ENCODE measurements around the gene KYAT1.
"Not testable (repeated sequence)": the region's sequence is repeated elsewhere in the genome, so short reads cannot be mapped to it uniquely, and the experiment has no call there.

The KYAT1 gene

DNA sequence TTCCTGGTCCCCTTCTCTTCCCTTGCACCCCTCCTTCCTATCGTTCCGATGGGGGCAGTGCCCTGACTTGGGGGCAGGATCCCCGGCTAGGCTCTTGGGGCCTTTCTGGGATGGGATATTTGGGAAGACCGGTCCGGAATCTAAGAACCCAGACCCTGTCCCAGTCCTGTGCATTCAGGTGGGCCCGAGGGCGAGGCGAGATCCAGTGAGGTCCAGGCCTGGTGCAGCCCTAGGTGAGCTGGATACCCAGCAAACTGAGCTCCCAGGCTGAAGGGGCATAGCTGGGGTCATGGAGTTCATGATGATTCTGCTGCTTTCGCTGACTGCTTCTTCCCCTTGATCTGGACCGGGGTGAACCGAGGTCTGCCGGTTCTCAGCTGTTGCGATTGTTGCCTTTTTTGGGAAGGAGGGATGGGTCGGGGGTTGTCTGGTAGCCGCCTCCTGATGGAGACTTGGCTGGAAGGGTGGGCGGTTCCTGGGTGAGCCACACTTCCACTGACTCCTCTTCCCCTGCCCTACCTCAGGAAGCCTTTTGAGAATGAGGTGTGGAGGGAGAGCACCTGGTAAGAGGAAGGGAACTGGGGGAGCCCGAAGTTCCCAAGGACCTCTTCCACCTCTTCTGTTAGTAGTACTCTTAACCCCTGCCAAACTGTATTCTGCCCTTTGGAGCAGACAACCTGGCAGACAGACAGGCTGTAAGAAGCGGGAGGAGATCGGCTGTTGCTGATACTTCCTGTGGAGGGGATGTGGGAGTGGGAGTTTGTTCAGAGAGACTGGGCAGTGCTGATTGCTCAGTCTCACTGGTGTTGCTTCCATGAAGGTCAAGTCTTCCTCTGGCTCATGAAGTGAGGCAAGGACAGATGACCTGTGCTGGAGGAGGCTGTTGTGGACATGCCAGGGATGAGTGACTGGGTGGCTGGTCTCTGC is 1.2 kb upstream of the KYAT1 start:
- DNase-seq: peak; percentile 14

DNA sequence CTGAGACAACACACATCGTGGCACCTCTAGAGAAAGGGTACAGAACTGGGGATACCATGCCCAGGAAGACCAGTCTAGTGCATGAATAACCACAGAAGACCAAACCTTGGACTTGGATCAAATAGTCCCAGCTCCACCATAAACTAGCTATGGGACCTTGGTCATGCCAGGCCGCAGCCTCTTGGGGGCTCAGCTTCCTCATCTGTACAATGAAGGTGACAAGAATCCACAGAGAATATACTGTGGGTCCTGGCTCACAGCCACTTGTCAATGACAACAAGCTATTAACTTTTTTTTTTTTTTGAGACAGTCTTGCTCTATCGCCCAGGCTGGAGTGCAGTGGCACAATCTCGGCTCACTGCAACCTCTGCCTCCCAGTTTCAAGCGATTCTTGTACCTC is 3.9 kb downstream of the KYAT1 start:
- DNase-seq: no peak

DNA sequence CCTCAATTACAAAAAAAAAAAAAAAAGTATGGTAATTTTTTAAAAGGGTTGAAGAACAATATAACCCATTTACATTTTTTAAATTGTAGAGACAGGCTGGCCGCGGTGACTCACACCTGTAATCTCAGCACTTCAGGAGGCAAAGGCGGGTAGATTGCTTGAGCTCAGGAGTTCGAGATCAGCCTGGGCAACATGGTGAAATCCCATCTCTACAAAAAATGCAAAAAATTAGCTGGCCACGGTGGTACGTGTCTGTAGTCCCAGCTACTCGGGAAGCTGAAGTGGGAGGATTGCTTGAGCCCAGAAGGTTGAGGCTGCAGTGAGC is 10.8 kb downstream of the KYAT1 start:
- DNase-seq: not testable (repeated sequence)

GRCh38 chr9:128870128-128870940 is 11.4 kb downstream of the KYAT1 start:
- DNase-seq: no peak

- DNase-seq: peak; percentile 89
Observed at GRCh38 chr9:128863647-128864046, 18.1 kb downstream of the KYAT1 start.

DNA sequence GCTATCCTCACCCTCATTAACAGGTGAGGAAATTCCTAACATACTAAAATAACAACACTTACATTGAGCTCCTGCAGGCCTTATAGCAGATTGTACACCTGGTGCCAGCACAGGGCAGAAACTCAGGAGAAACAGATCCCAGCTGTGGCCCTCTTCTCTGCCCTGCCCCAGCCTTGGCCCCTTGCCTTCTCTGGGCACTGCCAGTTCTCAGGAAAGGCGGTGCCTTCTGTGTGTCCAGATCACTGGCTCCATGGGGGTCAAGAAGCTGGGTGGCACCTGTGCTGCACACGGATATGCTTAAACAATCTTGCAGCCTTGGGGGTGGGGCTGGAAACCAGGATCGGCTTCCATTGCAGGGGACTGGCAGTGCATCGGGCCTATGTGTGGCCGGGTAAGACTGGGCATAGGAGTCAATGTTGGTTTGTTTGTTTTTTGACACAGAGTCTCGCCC is 19.3 kb downstream of the KYAT1 start:
- DNase-seq: no peak

DNA sequence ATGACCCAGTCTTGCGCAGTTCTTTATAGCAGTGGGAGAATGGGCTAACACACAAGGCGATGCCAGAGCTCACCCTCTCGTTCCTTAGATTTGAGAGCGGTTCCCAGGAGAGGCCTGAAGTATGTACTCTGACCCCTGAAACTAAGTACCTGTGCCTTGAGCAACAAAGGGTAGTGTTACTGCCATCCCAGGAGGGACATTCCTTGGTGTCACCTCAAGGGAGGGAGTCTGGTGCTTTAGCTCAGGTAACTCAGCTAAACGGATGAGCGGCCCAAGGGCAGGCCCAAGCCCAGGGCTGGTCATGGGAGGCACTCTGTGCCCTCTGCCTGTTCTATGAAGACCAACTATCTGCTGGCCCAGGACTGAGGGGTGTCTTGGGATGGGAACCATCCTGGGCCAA is 20.2 kb downstream of the KYAT1 start:
- no peak for DNase-seq

DNA sequence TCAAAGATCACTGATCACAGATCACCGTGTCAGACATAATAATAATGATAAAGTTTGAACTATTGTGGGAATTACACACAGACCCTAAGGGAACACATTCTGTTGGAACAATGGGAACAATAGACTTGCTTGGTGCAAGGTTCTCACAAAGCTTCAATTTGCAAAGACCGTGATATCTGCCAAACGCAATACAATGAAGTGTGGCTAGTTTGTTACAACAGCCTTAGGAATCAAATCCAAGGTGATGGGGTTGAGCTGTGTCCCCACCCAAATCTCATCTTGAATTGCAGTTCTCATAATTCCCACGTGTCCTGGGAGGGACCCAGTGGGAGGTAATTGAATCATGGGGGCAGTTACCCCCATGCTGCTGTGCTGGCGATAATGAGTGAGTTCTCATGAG is 20.8 kb downstream of the KYAT1 start:
- no peak for DNase-seq

- DNase-seq: not testable (repeated sequence)
Observed at GRCh38 chr9:128858476-128858875, 23.3 kb downstream of the KYAT1 start.

DNA sequence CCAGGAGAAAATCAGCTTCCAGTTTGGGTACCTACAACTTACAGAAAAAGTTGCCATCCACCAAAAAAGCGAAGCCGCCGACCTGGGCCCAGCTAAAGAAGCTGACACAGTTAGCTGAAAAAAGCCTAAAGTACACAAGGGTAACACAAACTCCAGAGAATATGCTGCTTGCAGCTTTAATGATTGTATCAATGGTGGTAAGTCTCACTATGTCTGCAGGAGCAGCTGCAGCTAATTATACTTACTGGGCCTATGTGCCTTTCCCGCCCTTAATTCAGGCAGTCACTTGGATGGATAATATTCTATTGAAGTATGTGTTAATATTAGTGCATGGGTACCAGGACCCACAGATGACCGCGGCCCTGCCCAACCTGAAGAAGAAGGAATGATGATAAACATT is 27.3 kb downstream of the KYAT1 start:
- not testable (repeated sequence) for DNase-seq

DNA sequence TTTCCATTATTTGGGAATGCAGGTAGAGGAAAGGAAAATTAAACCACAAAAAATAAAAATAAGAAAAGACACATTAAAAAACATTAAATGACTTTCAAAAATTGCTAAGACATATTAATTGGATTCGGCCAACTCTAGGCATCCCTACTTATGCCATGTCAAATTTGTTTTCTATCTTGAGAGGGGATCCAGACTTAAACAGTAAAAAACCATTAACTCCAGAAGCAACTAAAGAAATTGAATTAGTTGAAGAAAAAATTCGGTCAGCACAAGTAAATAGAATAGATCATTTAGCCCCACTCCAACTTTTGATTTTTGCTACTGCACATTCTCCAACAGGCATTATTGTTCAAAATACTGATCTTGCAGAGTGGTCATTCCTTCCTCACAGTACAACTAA is 29.1 kb downstream of the KYAT1 start:
- not testable (repeated sequence) for DNase-seq

- not testable (repeated sequence) for DNase-seq
Observed at GRCh38 chr9:128851779-128852600, 29.8 kb downstream of the KYAT1 start.

- not testable (repeated sequence) for DNase-seq
Observed at GRCh38 chr9:128851024-128851423, 30.7 kb downstream of the KYAT1 start.

- no peak for DNase-seq
Observed at GRCh38 chr9:128847803-128848202, 33.9 kb downstream of the KYAT1 start.

GRCh38 chr9:128846680-128847030 is 35.1 kb downstream of the KYAT1 start:
- DNase-seq: no peak

GRCh38 chr9:128845186-128845931 is 36.4 kb downstream of the KYAT1 start:
- no peak for DNase-seq

DNA sequence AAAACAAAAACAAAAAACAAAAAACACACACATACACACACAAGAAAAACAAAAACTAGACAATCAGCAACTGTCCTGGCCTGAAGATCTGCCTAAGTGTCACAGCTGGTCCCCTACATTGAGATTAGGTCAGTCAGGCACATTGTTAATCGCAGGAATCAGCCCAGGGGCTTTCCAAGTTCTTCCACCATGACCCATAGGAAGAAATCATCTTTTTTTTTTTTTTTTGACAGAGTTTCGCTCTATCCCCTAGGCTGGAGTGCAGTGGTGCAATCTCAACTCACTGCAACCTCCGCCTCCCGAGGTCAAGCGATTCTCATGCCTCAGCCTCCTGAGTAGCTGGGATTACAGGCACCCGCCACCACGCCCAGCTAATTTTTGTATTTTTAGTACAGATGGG is 38.6 kb downstream of the KYAT1 start:
- DNase-seq: not testable (repeated sequence)

DNA sequence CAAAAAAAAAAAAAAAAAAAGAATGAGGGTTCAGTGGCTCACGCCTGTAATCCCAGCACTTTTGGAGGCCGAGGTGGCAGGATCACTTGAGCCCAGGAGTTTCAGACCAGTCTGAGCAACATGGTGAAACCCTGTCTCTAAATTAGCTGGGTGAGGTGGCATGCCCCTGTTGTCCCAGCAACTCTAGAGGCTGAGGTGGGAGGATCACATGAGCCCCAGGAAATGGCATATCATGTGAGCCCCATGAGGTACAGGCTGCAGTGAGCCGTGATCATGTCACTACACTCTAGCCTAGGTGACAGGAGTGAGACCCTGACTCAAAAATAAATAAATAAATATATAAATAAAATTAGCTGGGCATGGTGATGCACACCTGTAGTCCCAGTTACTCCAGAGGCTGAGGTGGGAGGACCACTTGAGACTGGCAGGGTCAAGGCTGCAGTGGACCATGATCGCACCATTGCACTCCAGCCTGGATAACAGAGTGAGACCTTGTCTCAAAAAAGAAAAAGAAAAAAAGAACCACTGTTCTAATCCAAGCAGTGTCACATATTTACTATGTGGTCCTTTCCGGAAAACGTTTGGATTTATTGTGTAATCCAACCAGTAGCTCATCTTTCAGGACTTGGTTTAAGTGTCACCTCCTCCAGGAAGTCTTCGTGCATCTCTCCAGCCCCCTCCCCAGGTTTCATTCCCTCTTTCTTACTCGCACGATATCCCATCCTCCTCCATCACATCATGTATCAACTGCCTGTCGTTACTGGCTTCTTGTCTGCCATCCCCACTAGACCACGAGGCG is 39.9 kb downstream of the KYAT1 start:
- DNase-seq: no peak

DNA sequence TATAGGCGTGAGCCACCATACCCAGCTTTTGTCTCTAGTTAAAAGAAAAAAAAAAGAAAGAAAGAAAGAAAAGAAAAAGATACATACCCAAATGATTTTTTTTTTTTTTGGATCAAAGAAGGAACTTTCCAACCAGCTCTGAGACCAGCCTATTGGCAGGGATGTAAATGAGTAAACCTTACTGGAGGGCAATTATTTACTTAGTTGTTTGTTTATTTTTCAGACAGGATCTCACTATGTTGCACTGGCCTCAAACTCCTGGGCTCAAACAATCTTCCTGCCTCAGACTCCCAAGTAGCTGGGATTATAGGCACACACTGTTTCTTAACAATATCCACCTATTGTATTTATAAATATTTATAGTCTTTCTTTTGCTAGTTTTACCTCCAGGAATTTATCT is 41.2 kb downstream of the KYAT1 start:
- DNase-seq: no peak

- no peak for DNase-seq
Observed at GRCh38 chr9:128838338-128838737, 43.4 kb downstream of the KYAT1 start.

GRCh38 chr9:128836509-128837145 is 45.1 kb downstream of the KYAT1 start:
- DNase-seq: no peak

Measured in CD4-positive, alpha-beta T cell treated with Interleukin-6 for 4 hours (primary cell).